ENCODE data around the gene FOXO3. TPM values are rescaled to one million over a fixed set of nuclear protein-coding genes. Genes with fewer than 3 reads are reported as not detected.

The FOXO3 gene
- total RNA-seq, 1 donor from 2014 or later: 32.8 TPM

DNA sequence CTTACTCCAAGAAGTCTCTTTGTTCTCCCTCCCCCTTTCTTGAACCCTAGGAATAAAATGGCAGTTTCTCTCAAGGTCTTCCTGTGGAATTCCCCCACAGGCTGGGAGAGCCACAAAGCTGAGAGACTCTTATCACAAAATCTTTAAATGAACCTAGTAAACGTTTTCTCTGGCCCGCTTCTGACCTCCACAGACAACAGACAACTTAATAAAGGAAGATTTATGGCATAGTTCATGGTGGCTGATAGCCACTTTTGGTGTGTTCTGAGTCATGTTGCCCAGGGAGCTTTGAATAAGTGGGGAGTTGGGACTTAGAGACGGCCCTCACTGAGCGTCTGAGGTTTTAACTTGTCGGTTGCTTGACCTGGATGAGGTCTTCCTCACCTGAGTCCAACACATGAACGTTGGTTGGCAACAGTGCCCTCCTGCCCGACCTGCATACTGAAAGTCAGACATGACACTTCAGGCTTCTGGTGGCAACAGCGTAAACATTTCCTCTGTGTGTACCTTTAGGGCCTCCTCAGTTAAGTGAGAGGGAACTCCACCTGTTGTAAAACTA is 124.1 kb downstream of the FOXO3 start:
- no peak overlapping the region for H3K4me3 Mint-ChIP-seq
- no peak for TF ChIP-seq CTCF (conservative IDR thresholded peaks at IDR 0.05)
- H3K9me3 Mint-ChIP-seq: no peaks in the 10 kb centered on the region
- peaks cover 13% of the 10 kb centered on the region for H3K36me3 Mint-ChIP-seq (ENCODE audit: low read depth)
- no peak for DNase-seq (ENCODE audit: low read depth, low spot score)
- H3K27me3 Mint-ChIP-seq (ENCODE audit: low read depth): no peaks in the 10 kb centered on the region
- no peak overlapping the region for H3K27ac Mint-ChIP-seq (ENCODE audit: unreplicated experiment)
- peaks cover 26% of the 10 kb centered on the region for H3K4me1 Mint-ChIP-seq

- TF ChIP-seq CTCF (conservative IDR thresholded peaks at IDR 0.05): no peak
- no peaks in the 10 kb centered on the region for H3K27me3 Mint-ChIP-seq (ENCODE audit: low read depth)
- H3K4me3 Mint-ChIP-seq: no peak overlapping the region
- DNase-seq (ENCODE audit: low read depth, low spot score): no peak
- H3K4me1 Mint-ChIP-seq: peaks cover 27% of the 10 kb centered on the region
- H3K27ac Mint-ChIP-seq (ENCODE audit: unreplicated experiment): no peak overlapping the region
- peaks cover 11% of the 10 kb centered on the region for H3K36me3 Mint-ChIP-seq (ENCODE audit: low read depth)
- H3K9me3 Mint-ChIP-seq: no peaks in the 10 kb centered on the region
Observed at GRCh38 chr6:108685970-108686369, 125.3 kb downstream of the FOXO3 start.

GRCh38 chr6:108686896-108687295 is 126.2 kb downstream of the FOXO3 start:
- no peak overlapping the region for H3K4me3 Mint-ChIP-seq
- H3K4me1 Mint-ChIP-seq: peaks cover 28% of the 10 kb centered on the region
- no peak for TF ChIP-seq CTCF (conservative IDR thresholded peaks at IDR 0.05)
- H3K36me3 Mint-ChIP-seq (ENCODE audit: low read depth): peaks cover 11% of the 10 kb centered on the region
- no peaks in the 10 kb centered on the region for H3K9me3 Mint-ChIP-seq
- no peak for DNase-seq (ENCODE audit: low read depth, low spot score)
- no peak overlapping the region for H3K27ac Mint-ChIP-seq (ENCODE audit: unreplicated experiment)
- H3K27me3 Mint-ChIP-seq (ENCODE audit: low read depth): no peaks in the 10 kb centered on the region

GRCh38 chr6:108687921-108688320 is 127.2 kb downstream of the FOXO3 start:
- no peaks in the 10 kb centered on the region for H3K27me3 Mint-ChIP-seq (ENCODE audit: low read depth)

DNA sequence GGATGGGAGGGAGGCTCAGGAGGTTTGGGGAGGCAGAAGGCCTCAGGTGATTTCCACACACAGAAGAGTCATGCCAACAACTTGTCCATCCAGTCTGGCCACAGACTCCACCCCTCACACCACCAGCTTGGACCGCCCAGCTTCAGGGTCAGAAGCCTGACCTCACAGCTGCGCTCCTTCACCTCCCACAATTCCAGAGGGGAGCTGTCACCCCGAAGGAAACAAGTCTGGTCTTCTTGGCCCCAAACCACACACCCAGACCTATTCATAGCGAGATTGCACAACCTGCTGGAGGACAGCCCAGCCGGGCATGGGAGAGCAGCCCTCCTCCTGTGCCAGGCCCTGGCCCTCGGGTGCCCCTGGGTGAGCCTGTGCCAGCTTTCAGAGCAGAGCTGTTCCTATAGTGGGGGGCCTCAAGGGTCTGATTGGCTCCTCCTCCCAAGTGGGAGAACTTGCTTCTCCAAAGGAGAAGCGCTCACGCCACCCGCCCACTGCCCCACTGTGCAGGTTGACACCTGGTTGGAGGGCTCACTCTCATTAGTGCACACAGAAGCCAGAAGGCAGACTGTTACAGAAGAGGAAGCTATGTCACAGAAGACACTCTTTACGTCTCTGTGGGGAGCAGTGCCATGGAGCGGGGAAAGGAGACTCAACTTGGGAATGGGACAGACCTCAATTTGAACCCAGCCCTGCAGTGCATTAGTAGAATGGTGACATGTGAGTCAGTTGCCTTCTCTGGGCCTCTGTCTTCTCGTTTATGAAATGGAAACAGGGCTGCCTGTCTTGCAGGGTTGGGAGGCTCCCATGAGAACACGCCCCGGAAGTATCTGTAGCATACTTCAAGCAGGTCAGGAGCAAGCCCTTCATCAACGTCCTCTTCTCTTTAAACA is 128.8 kb downstream of the FOXO3 start:
- Mint-ChIP-seq H3K4me1 (peaks cover 26% of the 10 kb centered on the region), H3K27ac (ENCODE audit: unreplicated experiment) (no peak overlapping the region), H3K4me3 (no peak overlapping the region), H3K36me3 (ENCODE audit: low read depth) (peaks cover 11% of the 10 kb centered on the region), H3K9me3 (no peaks in the 10 kb centered on the region), H3K27me3 (ENCODE audit: low read depth) (no peaks in the 10 kb centered on the region)
- TF ChIP-seq CTCF (conservative IDR thresholded peaks at IDR 0.05): no peak
- DNase-seq (ENCODE audit: low read depth, low spot score): no peak

More at GRCh38 chr6:108687921-108688320, 127.2 kb downstream of the FOXO3 start:
- no peak for TF ChIP-seq CTCF (conservative IDR thresholded peaks at IDR 0.05)
- no peaks in the 10 kb centered on the region for H3K9me3 Mint-ChIP-seq
- no peak overlapping the region for H3K27ac Mint-ChIP-seq (ENCODE audit: unreplicated experiment)
- no peak for DNase-seq (ENCODE audit: low read depth, low spot score)
- no peak overlapping the region for H3K4me3 Mint-ChIP-seq
- peaks cover 28% of the 10 kb centered on the region for H3K4me1 Mint-ChIP-seq
- peaks cover 11% of the 10 kb centered on the region for H3K36me3 Mint-ChIP-seq (ENCODE audit: low read depth)
